ACC112 (cell line): ENCODE results near the gene SCRN3.

Experiments
- H2AFZ ChIP-seq: fragments of 200-600 bp; sonication (generic); one replicate; pipeline ENCODE4 v1.6.0; 2017; ENCODE audit warnings: antibody characterized with exemption, low read length; ENCODE audit not compliant: unreplicated experiment
- H3K27ac ChIP-seq: fragments of 200-600 bp; sonication (generic); 2 replicates; pipeline ENCODE4 v1.5.1; 2014; ENCODE audit warnings: low read depth, mild to moderate bottlenecking, antibody characterized with exemption, low read length, moderate library complexity
- H3K27me3 ChIP-seq: fragments of 200-600 bp; sonication (generic); 2 replicates; pipeline ENCODE4 v1.6.1; 2014; ENCODE audit warnings: mild to moderate bottlenecking, antibody characterized with exemption, low read length, moderate library complexity, mixed read lengths; ENCODE audit not compliant: insufficient read depth
- H3K36me3 ChIP-seq: fragments of 200-600 bp; sonication (generic); 2 replicates; pipeline ENCODE4 v1.6.1; 2016; ENCODE audit warnings: mild to moderate bottlenecking, antibody characterized with exemption, low read length, moderate library complexity, mixed read lengths; ENCODE audit not compliant: insufficient read depth
- H3K4me1 ChIP-seq: fragments of 200-600 bp; sonication (generic); one replicate; pipeline ENCODE4 v1.6.1; 2016; ENCODE audit warnings: low read length, mixed read lengths; ENCODE audit not compliant: insufficient read depth, unreplicated experiment, control insufficient read depth
- H3K4me3 ChIP-seq: fragments of 200-600 bp; sonication (generic); 2 replicates; pipeline ENCODE4 v1.5.1; 2014; ENCODE audit warnings: mild to moderate bottlenecking, low read depth, low read length
- H3K79me2 ChIP-seq: fragments of 200-600 bp; sonication (generic); one replicate; pipeline ENCODE4 v1.6.0; 2016; ENCODE audit warnings: low read length; ENCODE audit not compliant: control insufficient read depth, unreplicated experiment, insufficient read depth

Gene SCRN3

DNA sequence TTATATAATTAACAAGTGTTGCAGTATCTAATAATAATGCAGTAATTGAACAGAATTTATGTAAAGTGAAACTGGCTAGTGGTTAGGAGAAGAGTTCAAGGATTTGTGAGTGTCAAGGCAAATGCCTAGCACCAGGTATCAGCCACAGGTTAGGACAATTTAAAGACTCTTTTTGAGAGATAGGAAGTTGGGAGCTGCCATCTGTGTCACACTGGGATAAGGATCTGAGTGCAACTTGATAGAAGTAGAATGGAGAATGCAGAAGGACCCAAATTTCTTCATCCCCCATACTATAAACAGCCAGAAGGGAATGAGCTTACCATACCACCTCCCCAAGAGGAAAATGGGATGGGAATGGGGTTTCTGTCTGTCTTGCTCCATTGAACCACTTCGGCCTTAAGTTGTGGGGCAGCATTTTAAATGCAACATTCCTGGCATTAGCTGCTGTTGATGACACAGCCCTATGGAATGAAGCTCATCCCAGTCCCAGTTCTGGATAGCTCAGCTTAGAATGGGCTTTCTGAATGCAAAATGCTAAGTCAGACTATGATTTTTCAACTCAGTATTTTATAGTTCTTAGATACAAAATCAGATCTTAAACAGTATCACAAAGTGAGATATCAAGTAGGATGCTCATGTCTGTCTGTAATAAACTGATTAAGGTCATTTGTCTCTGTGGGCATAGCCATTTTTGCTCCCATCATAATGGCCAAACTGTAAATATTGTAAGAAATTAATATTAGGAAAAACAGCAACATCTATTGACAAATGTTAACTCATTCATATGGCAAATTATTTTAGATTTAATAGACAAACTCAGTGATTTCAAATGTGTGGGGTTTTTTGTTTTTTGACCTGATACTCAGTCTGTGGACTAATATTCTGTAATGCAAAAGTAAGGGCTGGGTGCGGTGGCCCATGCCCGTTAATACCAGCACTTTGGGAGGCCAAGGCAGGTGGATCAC lies 47.3 kb downstream of the SCRN3 start:
- Histone ChIP-seq H3K4me1 (peaks cover 11% of the 10 kb centered on the region), H3K4me3 (peak overlapping the region; percentile 13; the same call in 1 of the 2 replicates), H3K79me2 (no peaks in the 10 kb centered on the region), H3K27me3 (no peaks in the 10 kb centered on the region), H3K27ac (peak overlapping the region; percentile 59), H2AFZ (peak overlapping the region; percentile 16), H3K36me3 (no peaks in the 10 kb centered on the region)

DNA sequence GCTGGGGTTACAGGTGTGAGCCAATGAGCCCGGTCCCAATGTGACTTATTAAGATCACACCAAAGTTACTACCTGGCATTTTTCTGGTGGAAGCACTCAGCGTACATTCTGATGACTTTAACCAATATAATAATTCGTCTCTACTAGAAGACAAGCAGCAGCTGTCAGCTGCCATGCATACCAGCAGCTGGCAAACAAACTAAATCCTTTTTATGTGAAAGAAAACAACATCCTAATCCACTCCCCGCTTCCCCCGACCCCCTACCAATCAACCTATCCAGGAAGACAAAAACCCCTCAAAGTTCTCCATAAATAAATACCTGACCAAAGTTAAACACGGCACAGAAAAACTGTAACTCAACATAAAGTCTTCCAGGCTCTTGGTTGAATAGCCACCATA lies 49.2 kb downstream of the SCRN3 start:
- H3K4me3 ChIP-seq: no peak overlapping the region
- H3K4me1 ChIP-seq: peaks cover 11% of the 10 kb centered on the region
- no peaks in the 10 kb centered on the region for H3K27me3 ChIP-seq
- no peak overlapping the region for H3K27ac ChIP-seq
- no peaks in the 10 kb centered on the region for H3K79me2 ChIP-seq
- no peak overlapping the region for H2AFZ ChIP-seq
- no peaks in the 10 kb centered on the region for H3K36me3 ChIP-seq

DNA sequence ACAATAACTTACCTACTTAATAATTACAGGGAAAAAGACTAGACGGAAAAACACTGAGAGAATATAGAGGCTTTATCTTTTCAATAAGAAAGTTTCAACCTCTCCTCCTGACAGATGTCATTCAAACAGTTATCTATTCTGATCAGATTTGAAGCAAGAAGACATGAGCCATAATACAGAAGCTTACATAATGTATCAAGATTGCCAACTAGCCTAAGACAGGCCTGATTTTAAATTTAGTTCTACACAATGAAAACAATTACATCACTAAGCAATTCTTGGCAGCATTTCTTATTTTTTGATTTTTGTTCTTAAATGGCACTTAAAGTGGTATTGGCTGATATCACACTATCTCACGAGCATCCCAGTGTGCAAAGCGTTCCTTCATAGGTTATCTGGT lies 49.7 kb downstream of the SCRN3 start:
- Histone ChIP-seq H3K27ac (no peak overlapping the region), H3K36me3 (no peaks in the 10 kb centered on the region), H2AFZ (no peak overlapping the region), H3K4me1 (peaks cover 11% of the 10 kb centered on the region), H3K4me3 (no peak overlapping the region), H3K79me2 (no peaks in the 10 kb centered on the region), H3K27me3 (no peaks in the 10 kb centered on the region)

DNA sequence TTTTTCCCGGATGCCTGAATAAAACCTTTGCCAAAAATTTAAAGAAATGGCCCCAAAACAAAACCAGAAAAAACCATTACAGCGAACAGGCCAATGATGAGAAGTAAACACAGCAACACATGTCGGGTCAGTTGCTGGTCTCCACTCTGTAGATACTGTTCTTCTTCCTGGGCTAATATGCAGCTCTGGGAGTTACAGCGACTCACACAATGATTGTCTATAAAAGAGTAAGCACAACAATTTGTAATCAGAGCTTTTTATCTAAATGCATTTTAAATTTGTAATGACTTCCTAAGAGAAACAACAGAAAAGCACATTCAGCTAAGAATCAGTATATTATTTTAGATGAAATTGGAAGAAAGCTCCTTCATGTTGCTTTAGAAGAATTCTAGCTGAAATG lies 51.0 kb downstream of the SCRN3 start:
- H3K79me2 ChIP-seq: no peaks in the 10 kb centered on the region

DNA sequence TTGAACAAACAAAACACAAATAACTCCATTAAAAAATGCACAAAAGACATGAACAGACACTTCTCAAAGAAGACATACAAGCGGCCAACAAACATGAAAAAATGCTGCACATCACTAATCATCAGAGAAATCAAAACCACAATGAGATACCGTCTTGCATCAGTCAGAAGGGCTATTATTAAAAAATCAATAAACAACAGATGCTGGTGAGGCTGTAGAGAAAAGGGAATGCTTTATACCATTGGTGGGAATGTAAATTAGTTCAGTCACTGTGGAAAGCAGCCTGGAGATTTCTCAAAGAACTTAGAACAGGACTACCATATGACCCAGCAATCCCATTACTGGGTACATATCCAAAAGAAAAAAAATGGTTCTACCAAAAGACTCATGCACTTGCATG lies 53.5 kb downstream of the SCRN3 start:
- H3K27ac ChIP-seq: no peak overlapping the region
- no peak overlapping the region for H2AFZ ChIP-seq
- H3K79me2 ChIP-seq: no peaks in the 10 kb centered on the region
- H3K4me3 ChIP-seq: no peak overlapping the region
- no peaks in the 10 kb centered on the region for H3K36me3 ChIP-seq
- H3K27me3 ChIP-seq: no peaks in the 10 kb centered on the region
- no peaks in the 10 kb centered on the region for H3K4me1 ChIP-seq

More for the DNA sequence above, 51.0 kb downstream of the SCRN3 start:
- no peak overlapping the region for H2AFZ ChIP-seq
- H3K4me3 ChIP-seq: no peak overlapping the region
- no peak overlapping the region for H3K27ac ChIP-seq
- H3K4me1 ChIP-seq: peaks cover 11% of the 10 kb centered on the region
- H3K27me3 ChIP-seq: no peaks in the 10 kb centered on the region
- no peaks in the 10 kb centered on the region for H3K36me3 ChIP-seq

DNA sequence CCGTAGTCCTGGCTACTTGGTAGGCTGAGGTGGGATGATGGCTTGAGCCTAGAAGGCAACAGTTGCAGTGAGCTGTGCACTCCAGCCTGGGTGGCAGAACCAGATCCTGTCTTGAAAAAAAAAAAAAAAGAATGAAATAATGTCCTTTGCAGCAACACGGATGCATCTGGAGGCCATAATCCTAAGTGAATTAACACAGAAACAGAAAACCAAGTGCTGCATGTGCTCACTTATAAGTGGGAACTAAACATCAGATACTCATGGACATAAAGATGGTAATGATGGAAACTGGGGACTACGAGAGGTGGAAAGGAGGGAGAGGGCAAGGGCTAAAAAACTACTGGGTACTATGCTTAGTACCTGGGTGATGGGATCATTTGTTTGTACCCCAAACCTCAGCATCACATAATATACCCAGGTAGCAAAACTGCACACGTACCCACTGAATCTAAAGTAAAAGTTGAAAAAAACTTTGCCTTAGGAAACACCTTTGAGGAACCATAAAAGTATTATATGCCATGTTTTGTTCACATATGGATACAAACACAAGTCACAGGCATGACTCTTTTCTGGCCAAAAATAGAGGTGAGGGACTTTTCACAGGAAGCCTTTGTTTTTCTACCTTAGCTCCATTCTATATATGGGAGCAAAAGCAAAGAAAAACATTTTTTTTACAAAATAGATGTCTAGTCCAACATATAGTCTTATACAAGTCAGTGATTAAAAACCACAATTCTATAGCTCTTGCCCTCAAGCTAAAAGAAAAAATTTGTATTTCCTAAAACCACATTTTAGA lies 54.7 kb downstream of the SCRN3 start:
- Histone ChIP-seq H2AFZ (no peak overlapping the region), H3K4me1 (no peaks in the 10 kb centered on the region), H3K27me3 (no peaks in the 10 kb centered on the region), H3K27ac (no peak overlapping the region), H3K36me3 (no peaks in the 10 kb centered on the region), H3K79me2 (no peaks in the 10 kb centered on the region), H3K4me3 (no peak overlapping the region)

DNA sequence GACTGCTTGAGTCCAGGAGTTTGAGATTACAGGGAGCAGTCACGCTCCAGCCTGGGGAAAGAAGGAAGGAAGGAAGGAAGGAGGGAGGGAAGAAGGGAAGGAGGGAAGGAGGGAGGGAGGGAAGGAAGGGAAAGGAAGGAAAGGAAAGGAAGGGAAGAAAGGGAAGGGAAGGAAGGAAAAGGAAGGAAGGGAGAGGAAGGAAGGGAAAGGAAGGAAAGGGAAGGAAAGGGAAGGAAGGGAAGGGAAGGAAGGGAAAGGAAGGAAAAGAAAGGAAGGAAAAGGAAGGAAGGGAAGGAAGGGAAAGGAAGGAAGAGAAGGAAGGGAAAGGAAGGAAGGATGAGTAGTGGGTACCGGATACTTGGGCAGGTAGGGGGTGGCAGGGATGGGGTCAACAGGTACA lies 59.0 kb downstream of the SCRN3 start:
- H3K27me3 ChIP-seq: no peaks in the 10 kb centered on the region
- H2AFZ ChIP-seq: no peak overlapping the region
- H3K36me3 ChIP-seq: no peaks in the 10 kb centered on the region
- no peak overlapping the region for H3K27ac ChIP-seq
- H3K79me2 ChIP-seq: no peaks in the 10 kb centered on the region
- no peaks in the 10 kb centered on the region for H3K4me1 ChIP-seq
- H3K4me3 ChIP-seq: no peak overlapping the region

DNA sequence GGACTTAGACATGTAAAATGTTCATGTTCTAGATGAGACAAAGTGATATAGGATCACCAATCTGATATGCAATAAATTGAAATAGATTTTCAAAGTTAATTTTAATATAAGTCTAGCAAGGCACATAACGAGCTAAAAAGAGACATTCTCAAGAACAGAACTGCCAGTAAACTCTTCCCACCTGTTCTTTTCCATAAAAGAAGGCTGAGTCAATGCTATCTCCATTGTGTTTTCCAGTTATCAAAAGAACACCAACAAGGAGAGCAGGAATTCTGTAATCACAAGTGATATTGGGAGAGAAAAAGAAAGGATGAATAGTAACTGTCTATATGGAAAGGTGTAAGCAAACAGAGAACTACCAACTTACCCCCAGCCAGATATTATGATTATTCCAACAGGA lies 65.7 kb downstream of the SCRN3 start:
- no peaks in the 10 kb centered on the region for H3K27me3 ChIP-seq

DNA sequence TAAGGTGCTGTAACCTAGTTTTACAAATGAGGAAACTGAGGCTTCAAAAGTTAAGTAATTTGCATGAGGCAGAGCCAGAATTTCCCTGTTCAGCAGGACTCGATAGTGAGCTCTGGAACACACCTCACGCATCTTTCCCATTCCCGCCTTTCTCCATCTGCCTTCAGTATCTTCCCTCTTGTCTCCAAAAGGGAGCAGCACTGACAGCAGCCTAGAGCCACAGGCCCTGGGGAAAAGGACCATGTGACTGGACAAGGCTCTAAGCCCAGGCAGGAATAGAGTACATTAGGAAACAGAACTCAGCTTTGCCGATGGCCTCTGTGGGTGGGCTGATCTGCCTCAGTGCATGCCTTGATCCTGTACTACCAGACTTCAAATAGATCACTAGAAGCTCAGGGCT lies 69.8 kb downstream of the SCRN3 start:
- H3K4me1 ChIP-seq: no peaks in the 10 kb centered on the region
- no peak overlapping the region for H3K27ac ChIP-seq
- no peaks in the 10 kb centered on the region for H3K79me2 ChIP-seq
- H3K36me3 ChIP-seq: no peaks in the 10 kb centered on the region
- no peak overlapping the region for H3K4me3 ChIP-seq
- no peaks in the 10 kb centered on the region for H3K27me3 ChIP-seq
- no peak overlapping the region for H2AFZ ChIP-seq

More for the DNA sequence above, 65.7 kb downstream of the SCRN3 start:
- Histone ChIP-seq H3K27ac (no peak overlapping the region), H2AFZ (no peak overlapping the region), H3K36me3 (no peaks in the 10 kb centered on the region), H3K4me3 (no peak overlapping the region), H3K4me1 (no peaks in the 10 kb centered on the region), H3K79me2 (no peaks in the 10 kb centered on the region)

DNA sequence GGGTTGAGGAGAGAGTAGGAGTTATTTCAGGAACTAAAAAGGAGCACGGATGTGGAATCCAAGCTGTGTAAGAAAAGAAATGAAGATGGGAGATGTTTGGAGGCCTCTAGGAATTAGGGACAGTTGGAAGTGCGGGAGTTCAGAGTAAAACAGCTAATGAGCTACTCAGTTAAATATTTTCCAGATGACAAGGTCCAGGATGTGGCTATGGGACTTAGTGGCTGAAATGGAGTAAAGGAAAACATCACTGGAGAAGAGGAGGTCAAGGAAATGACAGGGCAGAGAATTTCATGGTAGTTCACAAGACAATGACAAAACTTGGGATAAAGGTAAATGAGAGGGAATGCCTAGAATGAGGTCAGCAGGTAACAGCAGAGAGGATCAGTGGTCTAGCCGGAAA lies 78.3 kb downstream of the SCRN3 start:
- no peaks in the 10 kb centered on the region for H3K36me3 ChIP-seq
- H3K27me3 ChIP-seq: no peaks in the 10 kb centered on the region
- H3K4me3 ChIP-seq: no peak overlapping the region
- no peaks in the 10 kb centered on the region for H3K79me2 ChIP-seq
- no peak overlapping the region for H3K27ac ChIP-seq
- no peak overlapping the region for H2AFZ ChIP-seq
- peaks cover 3% of the 10 kb centered on the region for H3K4me1 ChIP-seq
